Activated CD4-positive, alpha-beta T cell treated with anti-CD3 and anti-CD28 coated beads, Interleukin-2, amount 10 ng/mL, durations not matched to agents 24 days and 14 days (primary cell): ENCODE data around the gene NUDT22. TPM values are rescaled to one million over a fixed set of nuclear protein-coding genes. Genes with fewer than 3 reads are reported as not detected.
A peak's percentile ranks its signal among the peaks of the same experiment; 100 is the strongest.

ENCODE experiments used
- DNase-seq: peaks from one replicate; pipeline ENCODE4 v3.0.0; 2022
- H3K27ac Mint-ChIP-seq: one replicate; pipeline ENCODE4 v1.8.0; 2022; ENCODE audit warnings: mild to moderate bottlenecking, mixed read lengths
- H3K27me3 Mint-ChIP-seq: one replicate; pipeline ENCODE4 v1.8.0; 2022; ENCODE audit warnings: mixed read lengths
- H3K36me3 Mint-ChIP-seq: one replicate; pipeline ENCODE4 v1.8.0; 2022; ENCODE audit warnings: low read depth, mild to moderate bottlenecking, mixed read lengths
- H3K4me1 Mint-ChIP-seq: one replicate; pipeline ENCODE4 v1.8.0; 2021; ENCODE audit warnings: mixed read lengths
- H3K4me3 Mint-ChIP-seq: one replicate; pipeline ENCODE4 v1.8.0; 2022; ENCODE audit warnings: mild to moderate bottlenecking, moderate library complexity, mixed read lengths
- H3K9me3 Mint-ChIP-seq: one replicate; pipeline ENCODE4 v1.8.0; 2021; ENCODE audit warnings: mixed read lengths
- intact Hi-C: fragments of 100-400 bp; cut with micrococcal nuclease; formaldehyde crosslinking; loops from one replicate; pipeline ENCODE4 v1.15.1; 2023
- total RNA-seq: library from RNA; stranded (reverse); gene quantifications from 2 replicates; pipeline ENCODE4 v1.2.3, GENCODE V29; 2022

NUDT22 gene
- total RNA-seq, 1 donor from 2014 or later, result 72.6 TPM

DNA sequence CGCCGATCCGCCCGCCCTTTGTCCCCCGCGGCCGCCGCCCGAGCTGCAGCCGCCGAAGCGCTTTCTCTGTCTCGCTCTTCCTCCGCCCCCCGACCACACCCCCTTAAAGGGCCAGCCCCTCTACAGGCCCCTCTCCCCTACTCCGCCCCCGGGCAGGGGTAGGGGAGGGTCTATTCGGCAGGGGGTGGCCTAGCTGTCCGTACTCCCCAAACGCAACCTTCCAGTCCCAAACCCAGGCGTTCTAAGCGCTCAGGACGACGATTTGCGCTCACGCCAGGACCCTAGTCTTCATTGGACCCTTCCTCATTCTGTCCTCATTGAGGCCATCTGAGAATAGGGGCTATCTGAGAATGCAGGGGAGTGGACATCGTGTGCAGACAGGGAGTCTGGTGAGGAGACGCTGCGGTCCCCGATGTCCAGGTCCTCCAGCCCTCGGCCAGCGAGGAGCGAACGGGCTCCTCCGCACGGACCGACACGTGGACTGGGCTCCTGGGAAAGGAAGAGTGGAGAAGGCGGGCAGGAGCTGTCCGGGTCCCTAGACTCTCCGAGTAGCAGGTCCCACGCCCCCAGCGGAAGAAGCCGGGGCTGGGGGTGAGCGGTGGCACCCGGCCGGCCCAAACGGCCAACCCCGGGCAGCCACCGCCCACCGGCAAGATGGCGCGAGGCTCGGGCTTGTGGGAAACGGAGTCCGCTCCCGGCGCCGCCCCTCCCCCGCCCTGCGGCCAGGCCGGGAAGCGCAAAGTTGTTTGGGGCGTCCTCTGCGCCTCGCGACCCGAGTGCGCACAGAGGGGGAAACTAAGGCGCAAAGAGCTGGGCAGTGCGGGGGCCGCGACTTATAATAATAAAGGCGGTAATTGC lies 21.0 kb downstream of the NUDT22 start, which contains the start of gene PPP1R14B:
PPP1R14B (minus strand) TSS at position 73 of the 858 bp plus-strand sequence. CDS start 270 bp downstream, outside the sequence.
- peak; percentile 95 for DNase-seq
- peaks cover 29% of the 10 kb centered on the region for H3K4me1 Mint-ChIP-seq
- no peaks in the 10 kb centered on the region for H3K9me3 Mint-ChIP-seq
- peak within 1 kb of the TSS; percentile 94 for H3K27ac Mint-ChIP-seq
- intact Hi-C loops, result loop anchor here (1.0 to 10.0 kb wide), 3 partner anchors 22 to 1642 kb away; partner anchors contain the start of genes ESRRA and MTA2
- H3K27me3 Mint-ChIP-seq, result no peaks in the 10 kb centered on the region
- H3K36me3 Mint-ChIP-seq, result peaks cover 18% of the 10 kb centered on the region
- H3K4me3 Mint-ChIP-seq, result peak within 1 kb of the TSS; percentile 90

GRCh38 chr11:64247729-64248531 lies 21.9 kb downstream of the NUDT22 start:
- Mint-ChIP-seq H3K27ac (no peak overlapping the region), H3K4me1 (peaks cover 27% of the 10 kb centered on the region), H3K27me3 (no peaks in the 10 kb centered on the region), H3K9me3 (no peaks in the 10 kb centered on the region), H3K36me3 (peaks cover 12% of the 10 kb centered on the region), H3K4me3 (peak overlapping the region; percentile 90)
- DNase-seq, result no peak
- intact Hi-C loops, result loop anchor here (1.0 to 10.0 kb wide), 2 partner anchors 21 to 1643 kb away; partner anchors contain the start of gene MTA2

- H3K4me1 Mint-ChIP-seq, result peaks cover 22% of the 10 kb centered on the region
- no peak overlapping the region for H3K4me3 Mint-ChIP-seq
- no peak for DNase-seq
These were observed 22.5 kb downstream of the NUDT22 start for GRCh38 chr11:64248578-64248977.

DNA sequence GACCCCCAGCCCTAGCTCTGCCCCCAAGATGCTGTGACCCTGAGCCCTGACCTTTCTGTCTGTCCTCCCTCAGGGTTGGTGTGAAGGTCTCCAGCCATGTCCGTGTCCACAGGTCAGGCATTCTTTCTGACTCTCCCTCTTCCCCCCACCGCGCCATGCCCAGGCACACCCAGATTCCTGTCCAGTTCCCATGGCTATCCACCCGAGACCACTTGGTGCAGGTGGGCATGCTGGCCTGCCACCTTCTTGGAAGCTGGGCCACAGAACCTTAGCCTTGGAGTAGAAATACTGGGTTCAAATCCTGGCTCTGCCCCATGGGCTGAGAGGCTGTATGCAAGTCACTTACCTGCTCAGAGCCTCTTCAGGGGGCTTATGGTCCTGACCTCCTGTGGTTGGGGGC lies 23.0 kb downstream of the NUDT22 start:
- Mint-ChIP-seq H3K27ac (peak overlapping the region; percentile 56), H3K4me1 (peaks cover 23% of the 10 kb centered on the region), H3K4me3 (peak overlapping the region; percentile 34), H3K27me3 (no peaks in the 10 kb centered on the region), H3K36me3 (peaks cover 5% of the 10 kb centered on the region), H3K9me3 (no peaks in the 10 kb centered on the region)
- DNase-seq, result no peak
- intact Hi-C loops, result loop anchor here (10.0 kb wide), 1 partner anchor 1644 kb away; the partner anchor contains the start of gene MTA2

More at GRCh38 chr11:64248578-64248977, 22.5 kb downstream of the NUDT22 start:
- Mint-ChIP-seq H3K36me3 (peaks cover 7% of the 10 kb centered on the region), H3K9me3 (no peaks in the 10 kb centered on the region), H3K27ac (no peak overlapping the region), H3K27me3 (no peaks in the 10 kb centered on the region)
- intact Hi-C loops, result loop anchor here (10.0 kb wide), 1 partner anchor 1644 kb away; the partner anchor contains the start of gene MTA2

DNA sequence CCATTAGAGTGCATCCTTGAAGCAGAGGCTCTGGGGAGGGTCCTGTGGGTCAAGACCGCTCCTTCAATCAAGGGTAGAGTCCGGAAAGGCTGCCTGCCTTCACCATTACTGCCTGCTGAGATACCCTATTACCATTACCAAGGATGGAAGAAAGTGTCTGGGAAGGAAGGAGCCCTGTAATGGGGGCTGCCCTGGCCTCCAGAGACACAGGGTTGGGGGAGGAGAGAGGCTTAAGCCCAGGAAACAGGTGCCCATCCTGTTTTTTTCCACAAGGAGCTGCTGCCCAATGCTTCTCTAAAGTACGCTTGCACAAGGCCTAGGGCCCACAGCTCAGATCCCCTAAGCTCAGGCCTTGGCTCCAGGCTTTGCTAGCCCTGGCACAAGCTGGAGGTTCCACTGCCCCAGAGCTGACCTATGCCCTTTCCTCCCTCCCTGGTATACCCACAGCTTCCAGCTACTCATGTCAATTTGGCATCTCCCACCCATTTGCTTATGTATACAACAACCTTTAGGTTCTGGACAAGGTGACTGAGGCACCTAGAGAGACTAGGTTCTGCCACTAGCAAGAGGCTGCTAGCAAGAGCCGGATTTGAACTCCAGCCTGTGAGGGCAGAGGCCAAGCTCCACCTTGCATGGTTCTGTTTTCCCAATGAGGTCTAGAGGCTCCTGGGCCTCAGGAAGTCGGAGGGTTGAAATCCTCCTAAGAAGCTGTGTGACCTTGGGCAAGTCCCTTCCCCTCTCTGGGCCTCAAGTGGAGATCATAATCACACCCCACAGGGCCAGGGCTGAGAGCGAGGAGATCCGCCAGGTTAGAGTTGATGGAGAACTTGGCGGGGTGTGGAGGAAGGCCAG lies 23.7 kb downstream of the NUDT22 start:
- Mint-ChIP-seq H3K9me3 (no peaks in the 10 kb centered on the region), H3K4me3 (peak overlapping the region; percentile 86), H3K27ac (peak overlapping the region; percentile 34), H3K4me1 (peaks cover 23% of the 10 kb centered on the region), H3K27me3 (no peaks in the 10 kb centered on the region), H3K36me3 (peaks cover 3% of the 10 kb centered on the region)
- intact Hi-C loops, result loop anchor here (10.0 kb wide), 1 partner anchor 1645 kb away; the partner anchor contains the start of gene MTA2
- no peak for DNase-seq

DNA sequence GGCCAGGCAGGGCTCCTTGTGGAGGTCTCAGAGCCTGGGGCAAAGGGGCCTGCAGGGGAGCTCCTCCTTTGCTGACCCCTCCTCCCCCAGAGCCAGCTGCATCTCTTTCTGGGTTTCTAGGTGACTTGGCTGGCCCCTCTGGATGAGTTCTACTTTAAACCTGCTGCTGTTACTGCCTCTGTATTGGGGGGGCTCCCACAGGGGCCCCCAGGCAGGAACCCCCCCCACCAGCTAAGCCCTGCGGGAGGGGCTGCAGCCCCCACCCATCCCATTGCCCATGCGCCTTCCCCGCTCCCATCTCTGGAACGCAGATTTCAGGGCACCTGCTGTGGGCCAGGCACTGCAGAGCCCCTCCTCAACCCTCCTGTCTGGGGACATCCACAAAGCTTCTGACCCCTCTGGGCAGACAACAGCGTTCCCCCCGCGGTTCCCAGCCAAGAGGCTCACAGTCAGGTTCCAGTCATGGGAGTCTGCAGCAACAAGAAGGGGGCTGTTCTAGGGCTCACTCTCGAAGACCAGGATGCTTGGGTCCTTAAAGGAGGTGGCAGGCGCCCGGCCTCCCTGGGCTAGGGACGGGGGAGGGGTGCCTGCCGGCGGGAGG lies 24.4 kb downstream of the NUDT22 start:
- H3K4me3 Mint-ChIP-seq, result peak overlapping the region; percentile 86
- DNase-seq, result no peak
- H3K27me3 Mint-ChIP-seq, result no peaks in the 10 kb centered on the region
- peaks cover 6% of the 10 kb centered on the region for H3K36me3 Mint-ChIP-seq
- H3K27ac Mint-ChIP-seq, result no peak overlapping the region
- H3K4me1 Mint-ChIP-seq, result peaks cover 23% of the 10 kb centered on the region
- intact Hi-C loops, result loop anchor here (1.0 kb wide), 2 partner anchors 18 to 54 kb away; no protein-coding TSS in a partner anchor
- no peaks in the 10 kb centered on the region for H3K9me3 Mint-ChIP-seq

GRCh38 chr11:64251016-64251752 lies 25.1 kb downstream of the NUDT22 start, which contains the start of gene PLCB3:
PLCB3 (plus strand) TSS chr11:64251530; CDS start chr11:64251650, 120 bp downstream.
- H3K4me3 Mint-ChIP-seq, result peak within 1 kb of the TSS; percentile 95
- peak within 1 kb of the TSS; percentile 82 for H3K27ac Mint-ChIP-seq
- DNase-seq, result peak; percentile 90
- H3K4me1 Mint-ChIP-seq, result peaks cover 23% of the 10 kb centered on the region
- no peaks in the 10 kb centered on the region for H3K27me3 Mint-ChIP-seq
- intact Hi-C loops, result loop anchor here (1.0 kb wide), 2 partner anchors 17 to 53 kb away; no protein-coding TSS in a partner anchor
- H3K9me3 Mint-ChIP-seq, result no peaks in the 10 kb centered on the region
- peaks cover 6% of the 10 kb centered on the region for H3K36me3 Mint-ChIP-seq

DNA sequence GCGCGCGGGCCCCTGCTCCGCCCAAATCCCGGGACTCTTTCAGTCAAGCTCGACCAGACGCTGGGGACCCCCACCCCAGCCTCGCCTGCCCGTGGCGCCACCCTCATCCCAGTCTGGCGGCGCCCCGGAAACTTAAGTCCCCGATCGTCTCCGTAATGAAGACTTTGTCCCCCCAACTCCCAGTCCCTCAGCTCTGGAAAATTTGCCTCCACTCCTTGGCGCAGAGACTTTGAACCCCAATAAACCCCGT lies 25.6 kb downstream of the NUDT22 start:
- peak overlapping the region; percentile 82 for H3K27ac Mint-ChIP-seq

GRCh38 chr11:64252003-64252872 lies 26.2 kb downstream of the NUDT22 start:
- peaks cover 23% of the 10 kb centered on the region for H3K4me1 Mint-ChIP-seq
- intact Hi-C loops, result no loop called here
- no peaks in the 10 kb centered on the region for H3K27me3 Mint-ChIP-seq
- H3K9me3 Mint-ChIP-seq, result no peaks in the 10 kb centered on the region
- peak; percentile 79 for DNase-seq
- H3K27ac Mint-ChIP-seq, result peak overlapping the region; percentile 82
- H3K4me3 Mint-ChIP-seq, result peak overlapping the region; percentile 95
- peaks cover 9% of the 10 kb centered on the region for H3K36me3 Mint-ChIP-seq

More for the DNA sequence above, 25.6 kb downstream of the NUDT22 start:
- intact Hi-C loops, result loop anchor here (1.0 kb wide), 2 partner anchors 17 to 53 kb away; no protein-coding TSS in a partner anchor
- H3K27me3 Mint-ChIP-seq, result no peaks in the 10 kb centered on the region
- peak overlapping the region; percentile 95 for H3K4me3 Mint-ChIP-seq
- peaks cover 8% of the 10 kb centered on the region for H3K36me3 Mint-ChIP-seq
- H3K9me3 Mint-ChIP-seq, result no peaks in the 10 kb centered on the region
- DNase-seq, result no peak
- peaks cover 23% of the 10 kb centered on the region for H3K4me1 Mint-ChIP-seq

GRCh38 chr11:64253043-64253442 lies 27.0 kb downstream of the NUDT22 start:
- Mint-ChIP-seq H3K36me3 (peaks cover 15% of the 10 kb centered on the region), H3K9me3 (no peaks in the 10 kb centered on the region), H3K4me1 (peaks cover 19% of the 10 kb centered on the region), H3K4me3 (no peak overlapping the region), H3K27me3 (no peaks in the 10 kb centered on the region), H3K27ac (no peak overlapping the region)
- intact Hi-C loops, result no loop called here
- DNase-seq, result no peak

DNA sequence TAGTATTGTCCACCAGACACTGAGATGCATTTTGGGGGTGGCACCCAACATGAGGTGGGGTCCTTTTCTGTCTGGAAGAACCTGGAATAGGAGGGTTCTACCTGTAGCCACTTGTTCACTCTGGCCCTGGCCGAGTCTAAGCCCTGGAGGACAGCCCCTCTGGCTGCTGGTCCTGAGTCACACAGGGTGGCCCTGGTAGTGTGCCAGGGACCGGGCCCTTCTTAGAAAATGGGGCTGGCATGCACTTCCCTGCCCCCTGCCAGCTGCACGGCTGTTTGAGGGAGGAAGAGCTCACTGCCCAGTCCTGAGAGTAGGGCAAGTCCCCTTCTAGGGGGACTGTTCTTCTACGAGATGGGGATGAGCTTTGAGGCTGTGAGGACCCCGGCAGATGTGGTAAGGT lies 27.4 kb downstream of the NUDT22 start:
- Mint-ChIP-seq H3K4me3 (no peak overlapping the region), H3K27ac (no peak overlapping the region), H3K36me3 (peaks cover 17% of the 10 kb centered on the region), H3K9me3 (no peaks in the 10 kb centered on the region), H3K4me1 (peaks cover 19% of the 10 kb centered on the region), H3K27me3 (no peaks in the 10 kb centered on the region)
- intact Hi-C loops, result no loop called here
- DNase-seq, result no peak
